Astrocyte (in vitro differentiated cells and primary cell): ENCODE data around the gene TMPRSS3. TPM values are rescaled to one million over a fixed set of nuclear protein-coding genes. Genes with fewer than 3 reads are reported as not detected.

Experiments used
- DNase-seq: peaks from one replicate; pipeline ENCODE4 v3.0.0-alpha.2; 2010; ENCODE audit warnings: low read depth
- FAIRE-seq: peaks from 2 replicates; lab custom pipeline; 2011; peaks lifted over from hg19 to GRCh38; lab: Jason Lieb, UNC
- H2AFZ ChIP-seq: 2 replicates; pipeline ENCODE4 v1.6.0; 2012; ENCODE audit warnings: low read depth, low read length, inconsistent platforms
- H3K27ac ChIP-seq: 2 replicates; pipeline ENCODE4 v1.5.1; 2011; ENCODE audit warnings: low read depth, low read length, inconsistent platforms
- H3K27me3 ChIP-seq: 2 replicates; pipeline ENCODE4 v1.6.0; 2011; ENCODE audit warnings: low read length, inconsistent platforms; ENCODE audit not compliant: insufficient read depth
- H3K36me3 ChIP-seq: 2 replicates; pipeline ENCODE4 v1.5.1; 2011; ENCODE audit warnings: low read length, inconsistent platforms; ENCODE audit not compliant: insufficient read depth
- H3K4me1 ChIP-seq: 2 replicates; pipeline ENCODE4 v1.5.1; 2011; ENCODE audit warnings: low read length, inconsistent platforms; ENCODE audit not compliant: insufficient read depth
- H3K4me2 ChIP-seq: 2 replicates; pipeline ENCODE4 v1.6.0; 2012; ENCODE audit warnings: low read length, inconsistent platforms
- H3K4me3 ChIP-seq: 2 replicates; pipeline ENCODE4 v1.5.1; 2011; ENCODE audit warnings: low read depth, mild to moderate bottlenecking, low read length, inconsistent platforms; ENCODE audit not compliant: insufficient read depth
- H3K79me2 ChIP-seq: 2 replicates; pipeline ENCODE4 v1.6.0; 2012; ENCODE audit warnings: mild to moderate bottlenecking, low read length, inconsistent platforms; ENCODE audit not compliant: insufficient read depth
- H3K9ac ChIP-seq: 2 replicates; pipeline ENCODE4 v1.6.0; 2012; ENCODE audit warnings: mild to moderate bottlenecking, low read length, inconsistent platforms
- H3K9me3 ChIP-seq: 2 replicates; pipeline ENCODE4 v1.5.1; 2012; ENCODE audit warnings: low read depth, mild to moderate bottlenecking, low read length, inconsistent platforms; ENCODE audit not compliant: insufficient read depth
- H4K20me1 ChIP-seq: 2 replicates; pipeline ENCODE4 v1.6.0; 2012; ENCODE audit warnings: low read length, inconsistent platforms; ENCODE audit not compliant: insufficient read depth
- H3K27ac Mint-ChIP-seq: one replicate; pipeline ENCODE4 v1.8.0; 2021; ENCODE audit warnings: mild to moderate bottlenecking, mixed read lengths; ENCODE audit not compliant: unreplicated experiment
- H3K27me3 Mint-ChIP-seq: one replicate; pipeline ENCODE4 v1.8.0; 2021; ENCODE audit warnings: low read depth, mixed read lengths; ENCODE audit not compliant: unreplicated experiment
- H3K36me3 Mint-ChIP-seq: one replicate; pipeline ENCODE4 v1.8.0; 2021; ENCODE audit warnings: low read depth, mixed read lengths; ENCODE audit not compliant: unreplicated experiment
- H3K4me1 Mint-ChIP-seq: one replicate; pipeline ENCODE4 v1.8.0; 2021; ENCODE audit warnings: low read depth, mixed read lengths; ENCODE audit not compliant: unreplicated experiment
- H3K4me3 Mint-ChIP-seq: one replicate; pipeline ENCODE4 v1.8.0; 2021; ENCODE audit warnings: mild to moderate bottlenecking, moderate library complexity, mixed read lengths; ENCODE audit not compliant: unreplicated experiment
- H3K9me3 Mint-ChIP-seq: one replicate; pipeline ENCODE4 v1.8.0; 2021; ENCODE audit warnings: mild to moderate bottlenecking, mixed read lengths; ENCODE audit not compliant: unreplicated experiment
- CTCF ChIP-seq: IDR thresholded peaks from 2 replicates; pipeline ENCODE4 v1.5.1; 2011; ENCODE audit warnings: low read depth, mild to moderate bottlenecking, inconsistent platforms, low read length, moderate library complexity; ENCODE audit not compliant: insufficient read depth
- EZH2 ChIP-seq: IDR thresholded peaks from 2 replicates; pipeline ENCODE4 v1.6.1; 2012; ENCODE audit warnings: mild to moderate bottlenecking, low read length, inconsistent platforms; ENCODE audit not compliant: insufficient read depth
- total RNA-seq: library from RNA; stranded (reverse); gene quantifications from 2 replicates; pipeline ENCODE4 v1.2.1, GENCODE V29; 2021

The TMPRSS3 gene
- total RNA-seq, 1 donor from 2014 or later, result not detected

- Histone ChIP-seq H3K4me1 (no peaks in the 10 kb centered on the region), H3K27ac (no peak overlapping the region), H3K4me3 (no peak overlapping the region), H3K27me3 (no peaks in the 10 kb centered on the region), H3K9ac (no peak overlapping the region), H3K79me2 (no peaks in the 10 kb centered on the region), H3K36me3 (no peaks in the 10 kb centered on the region), H2AFZ (no peak overlapping the region), H4K20me1 (no peaks in the 10 kb centered on the region), H3K9me3 (peaks cover 10% of the 10 kb centered on the region), H3K4me2 (no peak overlapping the region)
- Mint-ChIP-seq H3K27me3 (peaks cover 60% of the 10 kb centered on the region), H3K4me1 (no peaks in the 10 kb centered on the region), H3K9me3 (peaks cover 13% of the 10 kb centered on the region), H3K27ac (no peak overlapping the region), H3K4me3 (no peak overlapping the region), H3K36me3 (no peaks in the 10 kb centered on the region)
- TF ChIP-seq EZH2 (no peak), CTCF (no peak)
- DNase-seq (no peak), FAIRE-seq (no peak)
These were observed 34.7 kb upstream of the TMPRSS3 start for GRCh38 chr21:42430521-42430920.

GRCh38 chr21:42429856-42430255 lies 34.0 kb upstream of the TMPRSS3 start:
- no peak overlapping the region for H3K27ac Mint-ChIP-seq
- FAIRE-seq, result no peak
- Histone ChIP-seq H3K27me3 (peaks cover under 1% of the 10 kb centered on the region), H3K4me2 (no peak overlapping the region), H4K20me1 (no peaks in the 10 kb centered on the region), H3K4me1 (no peaks in the 10 kb centered on the region), H3K27ac (no peak overlapping the region), H3K4me3 (no peak overlapping the region), H3K36me3 (no peaks in the 10 kb centered on the region), H3K9me3 (peaks cover 8% of the 10 kb centered on the region), H2AFZ (no peak overlapping the region), H3K9ac (no peak overlapping the region), H3K79me2 (no peaks in the 10 kb centered on the region)
- peaks cover 11% of the 10 kb centered on the region for H3K9me3 Mint-ChIP-seq
- H3K27me3 Mint-ChIP-seq, result peaks cover 59% of the 10 kb centered on the region
- no peaks in the 10 kb centered on the region for H3K36me3 Mint-ChIP-seq
- no peak for TF ChIP-seq CTCF
- no peak for TF ChIP-seq EZH2
- no peaks in the 10 kb centered on the region for H3K4me1 Mint-ChIP-seq
- DNase-seq, result no peak
- no peak overlapping the region for H3K4me3 Mint-ChIP-seq

- H3K9me3 Mint-ChIP-seq, result peaks cover 11% of the 10 kb centered on the region
- FAIRE-seq, result no peak
These were observed 33.2 kb upstream of the TMPRSS3 start for GRCh38 chr21:42429021-42429420.

More at GRCh38 chr21:42429021-42429420, 33.2 kb upstream of the TMPRSS3 start:
- Histone ChIP-seq H4K20me1 (no peaks in the 10 kb centered on the region), H3K36me3 (no peaks in the 10 kb centered on the region), H3K9me3 (peaks cover 8% of the 10 kb centered on the region), H2AFZ (no peak overlapping the region), H3K79me2 (no peaks in the 10 kb centered on the region), H3K27ac (no peak overlapping the region), H3K4me2 (no peak overlapping the region), H3K4me3 (no peak overlapping the region), H3K4me1 (no peaks in the 10 kb centered on the region), H3K27me3 (peaks cover 7% of the 10 kb centered on the region), H3K9ac (no peak overlapping the region)
- TF ChIP-seq EZH2 (no peak), CTCF (no peak)
- no peak overlapping the region for H3K4me3 Mint-ChIP-seq
- no peaks in the 10 kb centered on the region for H3K36me3 Mint-ChIP-seq
- no peaks in the 10 kb centered on the region for H3K4me1 Mint-ChIP-seq
- DNase-seq, result no peak
- H3K27me3 Mint-ChIP-seq, result peaks cover 58% of the 10 kb centered on the region
- no peak overlapping the region for H3K27ac Mint-ChIP-seq
